Activated CD4-positive, alpha-beta T cell treated with anti-CD3 and anti-CD28 coated beads, Interleukin-10, Interleukin-2, amounts not matched to agents 100 ng/mL and 50 ng/mL, durations not matched to agents 16 hours and 8 hours (primary cell): ENCODE results near the gene SLC23A3.

ENCODE experiments used
- DNase-seq: peaks from one replicate; pipeline ENCODE4 v3.0.0-alpha.2; 2020

SLC23A3 gene, protein sequence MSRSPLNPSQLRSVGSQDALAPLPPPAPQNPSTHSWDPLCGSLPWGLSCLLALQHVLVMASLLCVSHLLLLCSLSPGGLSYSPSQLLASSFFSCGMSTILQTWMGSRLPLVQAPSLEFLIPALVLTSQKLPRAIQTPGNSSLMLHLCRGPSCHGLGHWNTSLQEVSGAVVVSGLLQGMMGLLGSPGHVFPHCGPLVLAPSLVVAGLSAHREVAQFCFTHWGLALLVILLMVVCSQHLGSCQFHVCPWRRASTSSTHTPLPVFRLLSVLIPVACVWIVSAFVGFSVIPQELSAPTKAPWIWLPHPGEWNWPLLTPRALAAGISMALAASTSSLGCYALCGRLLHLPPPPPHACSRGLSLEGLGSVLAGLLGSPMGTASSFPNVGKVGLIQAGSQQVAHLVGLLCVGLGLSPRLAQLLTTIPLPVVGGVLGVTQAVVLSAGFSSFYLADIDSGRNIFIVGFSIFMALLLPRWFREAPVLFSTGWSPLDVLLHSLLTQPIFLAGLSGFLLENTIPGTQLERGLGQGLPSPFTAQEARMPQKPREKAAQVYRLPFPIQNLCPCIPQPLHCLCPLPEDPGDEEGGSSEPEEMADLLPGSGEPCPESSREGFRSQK

DNA sequence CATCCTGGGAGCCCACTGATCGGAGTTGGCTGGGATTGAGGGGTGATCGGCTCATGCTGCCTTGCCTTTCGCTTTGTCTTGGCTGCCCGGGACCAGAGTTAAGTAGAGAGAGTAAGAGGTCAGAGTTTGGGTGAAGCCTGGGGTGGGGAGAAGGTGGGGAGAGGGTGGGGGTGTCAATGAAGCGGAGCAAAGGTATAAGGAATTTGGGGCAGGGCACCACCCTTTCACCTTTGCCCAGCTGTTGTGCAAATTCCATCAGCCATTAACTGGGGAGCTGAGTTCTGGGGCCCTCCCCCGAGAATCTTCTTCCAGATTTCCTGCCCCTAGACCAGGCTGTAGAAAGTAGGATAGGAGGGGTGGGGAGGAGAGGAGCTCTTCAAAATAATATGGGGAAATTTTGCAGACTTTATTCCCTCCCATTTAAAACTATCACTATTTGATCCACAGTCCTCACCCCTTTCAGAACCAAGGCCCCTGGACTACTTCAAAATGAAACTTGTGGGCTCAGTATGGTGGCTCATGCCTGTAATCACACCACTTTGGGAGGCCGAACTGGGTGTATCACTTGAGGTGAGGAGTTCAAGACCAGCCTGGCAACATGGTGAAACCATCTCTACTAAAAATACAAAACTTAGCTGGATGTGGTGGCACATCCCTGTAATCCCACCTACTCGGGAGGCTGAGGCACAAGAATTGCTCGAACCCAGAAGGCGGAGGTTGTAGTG, at the start of gene SLC23A3:
SLC23A3 (minus strand) TSS at position 100 of the 725 bp plus-strand sequence; CDS start at position 55, 45 bp downstream.
- DNase-seq: peak; percentile 47

DNA sequence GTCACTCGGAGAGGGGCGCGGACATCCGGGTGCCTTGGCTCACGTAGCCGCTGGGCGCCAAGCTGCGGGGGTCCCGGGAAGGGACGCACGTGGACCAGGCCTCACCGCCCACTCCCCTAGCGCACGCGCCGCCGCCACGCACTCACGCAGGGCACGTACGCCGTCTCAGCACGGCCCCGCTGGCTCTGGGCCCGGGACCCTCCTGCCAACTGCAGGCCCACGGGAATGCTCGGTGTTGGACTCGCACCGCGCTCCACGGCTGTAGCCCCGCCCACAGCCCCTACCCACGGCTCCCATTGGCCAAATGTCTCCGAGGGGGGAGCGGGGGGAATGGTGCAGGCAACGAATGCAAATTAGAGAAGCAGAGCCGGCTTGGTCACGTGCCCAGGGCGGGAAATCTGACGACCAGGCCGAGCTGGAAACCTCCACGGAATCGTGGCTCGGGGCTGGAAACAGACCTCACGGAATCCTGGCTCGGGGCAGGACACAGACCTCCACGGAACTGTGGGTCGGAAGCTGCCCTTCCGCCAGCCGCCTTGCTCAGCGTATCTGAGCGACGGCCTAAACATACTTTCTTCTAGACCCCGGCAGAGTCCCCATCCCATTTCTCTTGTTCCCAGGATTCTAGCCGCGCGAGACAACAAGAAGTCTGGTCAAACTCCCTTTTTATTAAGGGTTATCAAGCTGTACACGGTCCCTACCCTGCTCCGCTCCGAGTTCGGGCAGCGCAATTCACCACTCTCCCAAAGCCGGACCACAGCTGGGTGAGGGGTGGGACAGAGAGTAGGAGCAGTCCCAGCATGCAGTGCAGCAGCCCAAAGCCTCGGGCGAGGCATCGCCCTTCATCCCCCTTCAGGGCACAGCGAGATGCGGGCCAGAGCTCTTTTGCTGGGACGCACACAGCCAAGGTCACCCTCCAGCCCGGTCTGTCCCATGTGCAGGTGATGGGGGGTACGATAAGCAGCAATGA, 49.2 kb upstream of the SLC23A3 start, which contains the start of gene ABCB6:
ABCB6 (minus strand) TSS at position 227 of the 970 bp plus-strand sequence. CDS start 285 bp downstream, outside the sequence.
- DNase-seq: peak; percentile 93

DNA sequence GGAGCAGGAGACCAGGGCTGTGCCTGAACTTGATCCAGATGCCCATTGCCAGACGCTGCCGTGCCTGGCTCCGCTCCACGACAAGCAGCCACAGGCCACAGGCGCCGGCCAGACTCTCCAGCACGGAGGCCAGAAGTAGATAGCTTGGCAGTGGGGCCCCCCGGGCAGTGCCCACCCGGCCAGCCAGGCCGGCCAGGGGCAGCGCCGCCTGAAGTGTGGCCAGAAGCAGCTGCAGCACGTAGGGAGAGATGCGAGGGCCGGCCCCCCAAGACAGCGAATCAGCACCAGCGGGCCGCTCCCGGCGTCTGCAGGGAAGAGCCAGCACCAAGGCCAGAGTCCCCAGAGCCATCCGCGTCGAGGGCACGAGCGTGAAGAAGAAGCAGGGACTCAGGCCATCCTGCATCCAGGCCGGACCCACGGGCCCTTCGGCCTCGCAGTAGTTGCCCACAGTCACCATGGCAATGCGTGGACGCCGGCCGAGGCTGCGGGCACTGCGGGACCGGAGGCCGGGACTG, 48.4 kb upstream of the SLC23A3 start:
- DNase-seq: no peak

DNA sequence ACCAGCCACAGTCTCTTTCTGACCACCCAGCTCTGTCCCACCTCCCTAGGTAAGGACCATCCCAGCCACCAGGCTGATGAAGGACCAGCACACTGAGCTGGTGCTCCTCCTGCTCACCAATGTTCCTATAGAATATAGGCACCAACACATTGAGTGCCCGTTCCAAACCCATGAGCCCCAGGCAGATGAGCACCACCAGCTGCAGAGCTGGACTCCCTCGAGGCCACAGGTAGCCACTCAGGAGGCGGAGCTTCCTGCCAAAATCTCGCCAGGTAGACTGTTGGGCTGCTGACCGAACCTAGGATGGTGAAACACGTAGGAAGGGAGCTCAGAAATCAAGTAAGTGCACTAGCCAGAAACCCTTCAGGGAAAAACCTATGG, 46.7 kb upstream of the SLC23A3 start:
- DNase-seq: no peak

DNA sequence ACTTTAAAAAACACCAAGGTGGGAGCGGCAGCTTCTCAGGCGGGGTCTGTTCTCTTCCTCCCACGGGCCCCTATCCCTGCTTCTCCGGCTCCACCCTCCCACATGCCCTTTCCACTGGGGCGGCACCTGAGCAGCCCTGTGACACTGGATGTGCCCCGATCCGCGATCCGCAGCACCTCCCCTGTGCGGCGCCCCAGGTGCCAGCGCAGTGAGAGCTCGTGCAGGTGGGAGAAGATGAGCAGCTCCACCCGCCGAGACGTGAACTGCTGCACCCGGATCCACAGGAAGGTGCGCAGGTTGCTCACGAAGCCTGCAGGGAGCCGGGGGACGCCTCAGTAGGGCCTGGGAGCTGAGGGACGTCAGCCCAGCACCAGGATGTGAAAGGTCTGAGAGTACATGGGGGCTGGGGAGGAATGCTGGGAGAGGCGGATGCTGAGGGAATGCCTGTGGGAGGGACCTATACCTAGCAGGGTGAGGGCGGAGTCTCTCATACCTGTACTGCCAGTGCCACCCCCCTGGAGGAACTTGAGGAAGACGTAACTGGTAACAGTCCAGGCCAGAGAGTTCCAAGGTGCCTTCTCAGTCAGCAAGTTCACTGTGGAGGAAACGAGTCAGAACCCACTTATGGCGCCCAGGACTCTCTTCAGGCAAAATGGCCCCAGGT, 46.2 kb upstream of the SLC23A3 start:
- peak; percentile 20 for DNase-seq

DNA sequence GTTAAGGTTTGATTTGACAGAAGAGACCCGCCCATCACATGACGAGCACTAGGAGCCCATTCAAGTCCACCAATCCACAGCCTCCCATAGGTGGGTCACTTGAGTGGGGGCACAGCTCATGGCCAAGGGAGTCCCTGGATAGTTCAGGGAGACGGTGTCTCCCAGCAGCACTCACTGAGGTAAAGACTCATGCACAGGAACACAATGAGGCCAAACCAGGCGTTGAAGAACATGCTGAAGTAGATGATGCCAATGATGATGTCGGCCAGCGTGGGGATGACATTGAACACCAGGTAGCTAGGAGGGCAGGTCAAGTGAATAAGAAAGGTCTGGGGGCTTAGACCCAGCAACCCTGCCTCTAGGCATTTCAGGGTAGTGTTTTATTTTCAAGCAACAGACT, 45.0 kb upstream of the SLC23A3 start:
- DNase-seq: no peak

DNA sequence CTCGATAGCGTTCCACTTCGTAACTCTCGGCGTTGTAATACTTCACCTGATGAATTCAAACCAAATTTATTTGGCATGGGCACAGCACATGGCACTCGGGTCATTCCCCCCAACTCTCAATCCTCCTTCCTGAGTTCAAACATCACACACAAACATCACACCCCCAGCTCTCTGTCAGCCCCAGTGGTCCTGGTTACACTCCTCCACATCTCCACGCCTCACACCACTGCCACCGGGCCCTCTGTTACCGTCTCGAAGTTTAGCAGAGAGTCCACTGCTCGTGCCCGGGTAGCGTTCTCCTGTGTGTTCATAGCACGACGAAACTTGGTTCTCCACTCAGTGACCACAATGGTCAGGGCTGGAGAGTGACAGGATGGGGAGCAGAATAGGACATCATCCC, 44.3 kb upstream of the SLC23A3 start:
- DNase-seq: no peak

DNA sequence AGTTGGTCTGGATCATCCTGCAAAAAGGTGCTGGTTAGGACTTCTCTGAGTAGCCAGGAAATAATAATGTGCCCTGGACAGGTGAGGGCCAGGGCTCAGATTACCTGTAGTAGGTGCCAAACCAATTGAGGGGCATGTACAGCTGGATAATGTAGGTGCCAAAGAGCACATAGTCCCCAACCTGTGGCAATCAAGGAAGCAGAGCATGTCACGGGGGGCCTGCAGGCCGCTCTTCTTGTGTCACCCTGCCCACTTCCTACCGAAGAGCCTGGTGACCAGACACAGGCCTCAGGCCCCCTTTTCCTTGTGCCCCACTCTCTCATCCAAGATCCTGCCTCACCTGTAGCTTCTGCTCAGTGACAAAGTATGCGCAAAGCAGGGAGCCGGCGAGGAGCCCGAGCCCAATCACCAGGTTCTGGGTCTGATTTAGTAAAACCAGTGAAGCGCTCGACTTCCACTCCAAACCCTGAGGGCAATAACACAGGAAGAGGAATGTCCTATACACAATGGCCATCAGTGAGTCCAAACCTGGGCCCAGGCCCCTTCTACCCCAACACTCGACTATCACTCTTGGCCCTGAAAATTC, 43.8 kb upstream of the SLC23A3 start:
- DNase-seq: no peak

DNA sequence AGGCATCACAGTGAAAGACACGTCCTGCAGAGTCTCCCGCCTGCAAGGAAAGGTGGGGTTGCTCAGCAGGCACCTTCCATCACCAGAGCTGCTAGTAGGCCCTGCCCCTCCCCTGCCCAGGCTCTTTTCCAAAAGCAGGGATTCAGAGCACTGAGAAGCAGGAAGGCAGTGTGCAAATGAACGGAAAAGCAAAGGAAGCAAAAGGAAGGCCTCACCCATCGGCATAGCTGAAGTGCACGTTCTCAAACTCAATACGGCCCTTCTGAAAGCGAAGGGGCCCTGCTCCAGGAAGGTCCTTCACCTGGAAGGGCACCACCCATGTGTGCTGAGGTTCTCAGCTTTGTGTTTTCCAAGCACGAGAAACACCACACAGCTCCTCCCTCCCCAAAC, 43.2 kb upstream of the SLC23A3 start:
- no peak for DNase-seq

DNA sequence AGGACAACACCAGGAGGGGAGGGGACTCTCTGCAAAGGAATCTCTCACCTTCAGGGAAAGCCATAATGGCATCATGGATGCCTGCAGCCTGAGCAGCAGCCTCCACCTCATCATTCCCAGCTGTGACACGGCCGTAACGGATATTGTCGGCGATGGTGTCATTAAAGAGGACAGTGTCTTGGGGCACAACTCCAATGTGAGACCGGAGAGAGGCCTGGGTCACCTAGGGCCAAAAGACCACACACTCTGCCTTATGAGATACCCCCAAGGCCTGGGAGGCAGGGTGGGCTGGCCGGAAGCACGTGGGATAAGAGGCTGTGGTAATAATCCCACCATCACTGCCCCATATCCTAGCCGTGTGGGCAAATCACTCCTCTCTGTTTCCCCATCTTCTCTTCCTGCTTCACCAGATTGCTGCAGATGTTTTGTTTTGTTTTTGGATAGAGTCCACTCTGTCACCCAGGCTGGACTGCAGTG, 41.1 kb upstream of the SLC23A3 start:
- DNase-seq: no peak

DNA sequence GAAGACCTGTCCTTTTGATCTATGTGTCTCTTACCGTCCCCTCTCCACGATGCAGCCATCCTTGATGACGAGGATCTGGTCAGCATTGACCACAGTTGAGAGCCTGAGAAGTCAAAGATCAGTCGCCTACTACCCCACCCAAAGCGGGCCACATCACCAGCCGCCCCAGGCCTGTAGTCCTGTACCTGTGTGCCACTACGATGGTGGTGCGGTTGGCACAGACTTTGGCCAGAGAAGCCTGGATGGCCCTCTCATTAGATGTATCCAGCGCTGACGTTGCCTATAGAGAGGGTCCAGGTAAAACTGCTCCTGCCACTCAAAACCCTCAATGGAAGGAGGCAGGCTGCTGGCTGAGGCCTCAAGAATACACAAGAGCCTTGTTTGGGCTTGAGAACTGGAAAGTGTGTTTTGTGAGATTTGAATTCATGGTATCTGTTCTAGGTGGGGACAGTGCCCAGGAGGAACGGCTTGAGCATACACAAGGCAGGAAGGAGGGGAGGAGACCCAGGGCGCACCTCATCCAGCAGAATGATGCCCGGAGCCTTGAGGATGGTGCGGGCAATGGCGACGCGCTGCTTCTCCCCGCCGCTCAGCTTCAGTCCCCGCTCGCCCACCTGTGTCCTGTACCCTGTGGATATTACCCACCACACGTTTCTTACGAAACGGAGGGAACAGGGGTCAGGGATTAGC, 40.5 kb upstream of the SLC23A3 start:
- DNase-seq: no peak

DNA sequence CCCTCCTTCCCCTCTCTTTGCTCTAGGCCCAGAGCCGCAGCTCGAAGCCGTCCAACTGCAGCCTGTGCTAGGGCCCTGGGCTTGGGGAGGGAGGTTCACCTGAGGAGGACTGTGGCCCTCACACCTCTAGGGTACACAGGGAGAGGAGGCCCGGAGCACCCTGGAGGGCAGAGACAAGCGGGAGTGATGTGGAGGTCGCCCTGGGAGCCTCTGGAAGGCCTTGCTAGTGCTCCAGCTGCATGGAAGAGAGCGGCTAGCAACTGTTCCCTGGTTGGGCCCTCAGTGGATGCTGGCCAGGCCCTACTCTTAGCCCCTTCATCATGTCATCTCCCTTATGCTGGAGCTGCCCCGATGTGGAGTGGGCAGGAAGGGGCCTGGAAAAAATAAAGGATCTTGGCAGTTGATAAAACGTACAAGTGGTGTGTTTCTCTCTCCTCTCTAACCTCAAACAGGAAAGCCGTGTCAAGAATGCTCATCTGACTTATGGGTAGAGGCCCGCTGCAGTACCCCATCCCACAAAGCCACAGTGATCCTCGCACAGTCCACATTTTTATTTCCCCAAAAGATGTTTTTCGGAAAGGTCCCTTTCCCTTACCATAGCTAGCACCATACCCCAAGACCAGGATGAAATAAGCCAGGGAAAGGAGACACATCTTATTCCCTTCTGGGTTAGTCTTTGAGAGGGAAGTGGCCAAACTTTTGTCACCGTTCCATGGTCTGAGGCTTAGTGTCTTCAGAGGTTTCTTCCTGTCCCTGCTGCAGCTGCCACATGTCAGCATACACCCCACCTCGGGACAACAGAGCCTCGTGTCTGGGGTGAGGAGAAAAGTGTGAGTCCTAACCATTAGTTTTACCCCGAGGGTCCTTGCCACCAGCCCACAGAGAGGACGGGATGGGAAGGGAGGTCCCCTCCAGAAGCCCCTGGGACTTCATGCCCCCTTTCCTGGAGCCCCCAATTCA, 39.7 kb upstream of the SLC23A3 start:
- peak; percentile 10 for DNase-seq

DNA sequence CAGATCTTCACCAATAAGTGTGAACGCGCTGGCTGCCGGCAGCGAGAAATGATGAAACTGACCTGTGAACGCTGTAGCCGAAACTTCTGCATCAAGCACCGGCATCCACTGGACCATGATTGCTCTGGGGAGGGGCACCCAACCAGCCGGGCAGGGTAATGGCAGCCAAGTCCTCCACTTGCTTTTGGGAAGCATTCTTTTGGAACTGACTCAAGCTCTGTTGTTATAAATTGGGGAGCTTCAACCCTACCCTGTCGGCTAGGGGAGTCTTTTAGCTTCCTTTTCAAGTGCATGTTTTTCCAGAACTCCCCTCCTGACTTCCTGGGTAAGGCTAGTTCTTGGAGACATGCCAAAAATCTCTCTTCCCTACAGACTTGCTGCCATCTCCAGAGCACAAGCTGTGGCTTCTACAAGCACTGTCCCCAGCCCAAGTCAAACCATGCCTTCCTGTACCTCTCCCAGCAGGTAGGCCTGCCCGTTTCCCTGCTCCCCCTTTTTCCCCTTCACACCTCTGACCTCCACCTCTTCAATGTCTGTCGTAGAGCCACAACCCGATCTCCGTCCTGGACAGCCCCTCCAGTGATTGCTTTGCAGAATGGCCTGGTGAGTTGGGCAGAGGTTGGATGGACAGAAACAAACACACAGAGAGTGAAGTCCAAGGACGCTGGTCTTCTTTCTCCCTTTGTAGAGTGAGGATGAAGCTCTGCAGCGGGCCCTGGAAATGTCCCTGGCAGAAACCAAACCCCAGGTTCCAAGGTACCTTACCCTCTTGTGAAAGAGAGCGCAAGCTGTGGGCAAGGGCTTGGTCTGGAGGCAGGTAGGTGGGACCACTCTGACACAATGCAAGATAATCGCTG, 38.3 kb upstream of the SLC23A3 start:
- DNase-seq: no peak

DNA sequence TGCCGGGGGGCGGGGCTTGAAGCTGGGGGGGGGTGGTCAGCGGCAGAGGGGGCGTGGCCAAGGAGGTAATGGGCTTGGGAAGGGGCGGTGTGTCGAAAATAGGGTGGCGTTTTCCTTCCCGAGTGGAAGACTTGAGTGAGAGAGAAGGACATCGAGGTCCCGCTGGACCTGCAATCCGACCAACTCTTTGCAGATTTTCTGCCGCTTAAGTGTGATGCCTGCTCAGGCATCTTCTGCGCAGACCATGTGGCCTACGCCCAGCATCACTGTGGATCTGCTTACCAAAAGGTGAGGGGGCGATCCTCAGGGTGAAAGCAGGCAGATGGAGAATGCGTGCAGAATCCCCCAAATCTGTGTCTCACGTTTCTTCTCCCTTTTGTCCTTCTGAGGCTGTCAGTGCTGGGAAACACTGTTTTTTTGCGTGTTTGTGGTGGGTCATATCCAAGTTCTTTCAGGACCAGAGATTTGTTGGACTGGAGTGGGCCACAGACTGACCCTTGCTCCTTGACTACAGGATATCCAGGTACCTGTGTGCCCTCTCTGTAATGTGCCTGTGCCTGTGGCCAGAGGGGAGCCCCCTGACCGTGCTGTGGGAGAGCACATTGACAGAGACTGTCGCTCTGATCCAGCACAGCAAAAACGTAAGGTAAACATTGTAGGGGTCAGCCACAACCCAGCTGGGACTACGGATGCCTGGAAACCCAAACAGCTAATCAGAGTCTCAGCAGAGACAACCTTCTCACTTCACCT, 37.5 kb upstream of the SLC23A3 start:
- DNase-seq: no peak

DNA sequence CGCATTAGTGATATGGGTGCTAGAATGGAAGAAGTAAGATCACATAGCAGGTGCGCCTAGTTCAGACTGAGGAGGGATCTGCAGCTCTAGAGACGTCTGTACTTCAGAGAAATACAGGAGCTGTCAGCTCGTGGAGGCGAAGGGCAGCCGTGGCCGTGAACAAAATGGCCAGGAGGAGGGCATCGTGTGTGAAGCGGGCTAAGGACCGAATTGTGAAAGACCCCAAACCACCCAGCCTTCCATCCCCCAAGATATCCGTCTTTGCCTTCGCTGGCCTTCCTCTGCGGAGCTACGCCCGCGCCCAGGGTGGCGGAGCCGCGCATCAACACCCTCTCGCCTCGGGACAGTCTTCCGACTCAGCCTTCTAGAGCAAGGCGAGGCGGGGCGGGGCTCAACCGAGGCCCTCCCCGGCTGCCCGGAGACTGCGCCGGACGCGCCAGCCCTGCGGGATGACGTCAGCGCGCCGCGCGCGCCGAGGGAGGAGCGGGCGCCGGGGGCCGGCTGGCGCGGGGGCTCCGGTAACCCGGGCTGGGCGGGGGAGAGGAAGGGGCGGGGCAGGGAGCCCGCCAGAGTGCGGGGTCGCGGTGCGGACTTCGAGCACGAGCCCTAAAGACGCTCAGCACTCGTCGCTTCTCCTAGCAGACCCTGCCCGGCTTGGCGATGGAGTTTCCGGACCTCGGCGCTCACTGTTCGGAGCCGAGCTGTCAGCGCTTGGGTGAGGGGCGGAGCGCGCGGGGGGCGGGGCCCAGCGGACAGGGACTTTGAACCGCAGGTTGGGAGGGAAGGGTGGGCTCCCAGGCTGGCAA, 36.7 kb upstream of the SLC23A3 start, which contains the start of gene ZFAND2B:
ZFAND2B (plus strand) TSS at position 455 of the 806 bp plus-strand sequence; CDS start at position 661, 206 bp downstream.
- peak; percentile 96 for DNase-seq

DNA sequence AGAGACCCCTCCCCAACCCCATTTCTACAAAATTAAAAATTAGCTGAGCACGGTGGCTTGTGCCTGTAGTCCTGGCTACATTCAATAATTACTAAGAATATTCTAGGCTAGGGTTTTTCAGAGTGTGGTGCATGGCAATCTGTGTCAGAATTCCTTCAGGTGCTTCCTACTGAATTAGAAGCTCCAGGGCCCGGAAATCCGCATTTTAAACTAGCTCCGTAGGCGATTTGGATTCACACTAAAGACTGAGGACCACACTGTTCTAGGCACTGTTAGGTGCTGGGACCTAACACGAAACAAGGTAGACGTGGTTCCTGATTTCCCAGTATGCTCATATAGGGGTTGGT, 36.1 kb upstream of the SLC23A3 start:
- DNase-seq: no peak

DNA sequence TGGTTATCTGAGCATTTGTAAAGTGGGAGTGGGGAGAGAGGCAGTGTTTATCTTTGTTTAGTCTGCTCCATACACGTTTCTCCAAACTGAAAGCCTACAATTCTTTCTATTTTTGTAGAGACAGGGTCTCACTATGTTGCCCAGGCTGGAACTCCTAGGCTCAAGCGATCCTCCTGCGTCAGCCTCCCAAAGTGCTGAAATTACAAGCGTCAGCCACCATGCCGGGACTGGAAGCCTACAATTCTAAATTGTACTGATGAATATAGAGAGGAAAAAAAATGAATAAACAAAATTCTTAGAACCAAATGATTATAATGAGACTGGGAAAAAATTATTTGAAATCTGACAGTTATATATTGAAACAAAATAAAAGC, 35.3 kb upstream of the SLC23A3 start:
- no peak for DNase-seq
